Activated CD4-positive, alpha-beta memory T cell treated with anti-CD3 and anti-CD28 coated beads, Interleukin-2, amount 10 ng/mL, durations not matched to agents 7 days and 5 days (primary cell): ENCODE results near the gene ZNF670. TPM values are rescaled to one million over a fixed set of nuclear protein-coding genes. Genes with fewer than 3 reads are reported as not detected.
A peak's percentile ranks its signal among the peaks of the same experiment; 100 is the strongest.

Source experiments
- CTCF ChIA-PET: fragments of 350-600 bp; sonication (Branson Sonifier 250); formaldehyde crosslinking; loops from one replicate; lab custom pipeline; 2021; ENCODE audit warnings: antibody characterized with exemption, inconsistent platforms; lab: Charles Lee
- POLR2A ChIA-PET: fragments of 350-600 bp; sonication (Branson Sonifier 250); formaldehyde crosslinking; loops from one replicate; lab custom pipeline; 2021; ENCODE audit warnings: antibody characterized with exemption; lab: Charles Lee
- DNase-seq: peaks from one replicate; pipeline ENCODE4 v3.0.0-alpha.2; 2020
- H3K27ac Mint-ChIP-seq: one replicate; pipeline ENCODE4 v1.8.0; 2021; ENCODE audit warnings: mild to moderate bottlenecking, mixed read lengths
- H3K27me3 Mint-ChIP-seq: one replicate; pipeline ENCODE4 v1.8.0; 2021; ENCODE audit warnings: mixed read lengths
- H3K36me3 Mint-ChIP-seq: one replicate; pipeline ENCODE4 v1.8.0; 2021; ENCODE audit warnings: low read depth, mixed read lengths
- H3K4me1 Mint-ChIP-seq: one replicate; pipeline ENCODE4 v1.8.0; 2021; ENCODE audit warnings: mixed read lengths
- H3K4me3 Mint-ChIP-seq: one replicate; pipeline ENCODE4 v1.8.0; 2021; ENCODE audit warnings: mild to moderate bottlenecking, mixed read lengths
- H3K9me3 Mint-ChIP-seq: one replicate; pipeline ENCODE4 v1.8.0; 2021; ENCODE audit warnings: mixed read lengths
- total RNA-seq, 2 experiments: library from RNA; stranded (reverse); gene quantifications; one replicate each; pipeline ENCODE4 v1.2.3, GENCODE V29; 2021

ZNF670 gene
- total RNA-seq, 2 experiments from 2014 or later, result 1.4 TPM

DNA sequence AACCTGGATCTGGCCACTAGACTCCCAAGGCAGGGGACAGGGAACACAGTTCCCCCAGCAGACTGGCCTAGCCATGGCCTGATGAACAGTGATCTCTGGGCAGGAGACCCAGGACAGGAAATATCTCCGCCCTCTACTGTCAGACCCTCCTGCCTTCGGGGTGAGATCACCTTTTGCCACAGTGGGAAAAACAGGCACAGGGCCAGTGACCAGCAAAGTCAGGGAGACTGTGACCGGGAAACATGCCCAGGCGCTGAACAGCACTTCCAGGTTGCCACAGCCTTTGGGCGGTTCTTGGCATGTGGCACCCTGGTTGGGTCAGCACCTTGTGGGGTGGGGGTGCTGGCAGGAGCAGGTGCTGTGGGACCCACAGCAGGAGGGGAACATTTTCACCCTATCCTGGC, 34.5 kb upstream of the ZNF670 start:
- Mint-ChIP-seq H3K36me3 (peaks cover 8% of the 10 kb centered on the region), H3K27ac (no peak overlapping the region)

DNA sequence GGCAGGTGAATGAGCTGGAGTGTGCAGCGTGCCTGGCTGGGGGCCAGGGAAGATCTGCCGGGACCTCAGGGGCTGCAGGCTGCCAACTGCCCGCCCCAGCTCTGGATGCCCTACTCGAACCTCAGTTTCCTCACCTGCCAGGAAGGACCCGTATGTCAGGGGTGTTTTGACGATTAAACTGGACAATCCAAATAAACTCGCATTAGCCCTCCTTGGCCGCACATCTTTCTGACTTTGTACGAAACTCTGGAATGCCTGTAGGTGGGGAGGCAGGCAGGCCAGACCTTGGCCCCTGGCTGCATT, 33.8 kb upstream of the ZNF670 start:
- Mint-ChIP-seq H3K27ac (no peak overlapping the region), H3K4me3 (peak overlapping the region; percentile 24), H3K27me3 (peaks cover 42% of the 10 kb centered on the region), H3K9me3 (peaks cover 8% of the 10 kb centered on the region), H3K4me1 (peaks cover 11% of the 10 kb centered on the region), H3K36me3 (peaks cover 8% of the 10 kb centered on the region)
- no peak for DNase-seq
- ChIA-PET CTCF (no interaction called here), POLR2A (no interaction called here)

More for the DNA sequence above, 34.5 kb upstream of the ZNF670 start:
- Mint-ChIP-seq H3K4me3 (no peak overlapping the region), H3K4me1 (peaks cover 11% of the 10 kb centered on the region), H3K9me3 (peaks cover 8% of the 10 kb centered on the region), H3K27me3 (peaks cover 38% of the 10 kb centered on the region)
- DNase-seq, result no peak
- CTCF ChIA-PET, result no interaction called here
- POLR2A ChIA-PET, result no interaction called here

DNA sequence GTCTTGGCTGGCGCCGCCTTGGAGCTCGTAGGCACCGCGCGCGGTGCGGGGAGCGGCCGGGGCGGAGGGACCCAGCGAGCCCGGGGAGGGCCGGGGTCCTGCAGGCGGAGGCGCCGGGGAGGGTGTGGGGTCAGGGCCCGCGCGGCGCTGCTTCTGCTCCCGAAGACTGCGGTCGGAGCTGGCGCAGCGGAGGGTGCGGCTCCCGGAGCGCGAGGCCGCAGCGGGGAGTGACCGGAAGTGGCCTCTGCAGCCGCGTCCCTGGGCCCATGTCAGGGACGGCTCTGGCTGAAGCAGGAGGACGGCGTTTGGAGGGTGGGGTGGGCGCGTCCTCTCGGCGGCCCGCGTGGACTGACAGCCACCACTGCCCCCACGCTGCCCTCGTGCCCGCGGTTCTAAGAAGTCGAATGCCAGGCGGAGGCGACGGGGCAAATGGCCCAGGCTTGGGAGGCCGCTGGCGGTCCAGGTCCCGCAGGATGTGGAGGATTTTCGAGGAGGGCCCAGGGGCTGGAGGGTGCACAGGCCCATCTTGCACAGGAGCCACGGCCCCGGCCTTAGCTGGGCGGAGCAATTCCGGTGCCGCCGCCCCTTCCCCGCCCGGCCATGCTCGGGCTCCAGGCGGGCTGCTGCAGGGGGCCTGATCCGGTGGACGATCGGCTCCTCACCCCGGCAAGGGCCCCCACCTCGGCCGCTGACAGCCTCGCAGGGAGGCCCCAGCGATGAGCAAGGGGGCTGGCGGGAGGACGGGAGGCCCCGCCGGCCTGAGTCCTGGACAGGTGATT, 33.3 kb upstream of the ZNF670 start:
- CTCF ChIA-PET, result no interaction called here
- no peak for DNase-seq
- POLR2A ChIA-PET, result no interaction called here
- Mint-ChIP-seq H3K9me3 (peaks cover 8% of the 10 kb centered on the region), H3K36me3 (peaks cover 8% of the 10 kb centered on the region), H3K27ac (no peak overlapping the region), H3K4me1 (peaks cover 11% of the 10 kb centered on the region), H3K27me3 (peaks cover 44% of the 10 kb centered on the region), H3K4me3 (no peak overlapping the region)

DNA sequence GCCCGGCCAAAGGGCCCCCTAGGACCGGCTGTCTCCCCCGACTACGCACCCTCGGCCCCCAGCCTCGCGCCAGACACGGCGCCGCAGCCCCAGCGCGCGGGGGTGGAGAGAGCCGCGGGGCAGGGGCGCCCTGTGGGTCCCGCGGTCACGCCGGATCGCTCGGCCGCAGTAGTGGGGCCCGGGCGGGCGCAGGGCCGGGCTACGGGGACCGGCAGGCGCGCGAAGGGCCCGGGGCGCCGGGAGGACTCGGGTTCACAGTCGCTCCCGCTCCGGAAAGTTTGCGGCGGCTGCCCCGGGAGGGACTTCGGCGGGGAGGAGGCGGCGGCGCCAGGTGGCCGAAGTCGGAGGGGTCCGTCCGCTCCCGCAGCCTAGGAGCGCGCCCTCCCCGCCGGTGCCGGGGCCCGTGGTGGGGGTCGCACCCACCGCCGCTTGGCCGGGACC, 32.7 kb upstream of the ZNF670 start:
- peaks cover 11% of the 10 kb centered on the region for H3K4me1 Mint-ChIP-seq
- no peak for DNase-seq
- CTCF ChIA-PET, result no interaction called here
- peaks cover 9% of the 10 kb centered on the region for H3K36me3 Mint-ChIP-seq
- peak overlapping the region; percentile 67 for H3K4me3 Mint-ChIP-seq
- peaks cover 9% of the 10 kb centered on the region for H3K9me3 Mint-ChIP-seq
- POLR2A ChIA-PET, result no interaction called here
- H3K27me3 Mint-ChIP-seq, result peaks cover 44% of the 10 kb centered on the region
- H3K27ac Mint-ChIP-seq, result no peak overlapping the region

DNA sequence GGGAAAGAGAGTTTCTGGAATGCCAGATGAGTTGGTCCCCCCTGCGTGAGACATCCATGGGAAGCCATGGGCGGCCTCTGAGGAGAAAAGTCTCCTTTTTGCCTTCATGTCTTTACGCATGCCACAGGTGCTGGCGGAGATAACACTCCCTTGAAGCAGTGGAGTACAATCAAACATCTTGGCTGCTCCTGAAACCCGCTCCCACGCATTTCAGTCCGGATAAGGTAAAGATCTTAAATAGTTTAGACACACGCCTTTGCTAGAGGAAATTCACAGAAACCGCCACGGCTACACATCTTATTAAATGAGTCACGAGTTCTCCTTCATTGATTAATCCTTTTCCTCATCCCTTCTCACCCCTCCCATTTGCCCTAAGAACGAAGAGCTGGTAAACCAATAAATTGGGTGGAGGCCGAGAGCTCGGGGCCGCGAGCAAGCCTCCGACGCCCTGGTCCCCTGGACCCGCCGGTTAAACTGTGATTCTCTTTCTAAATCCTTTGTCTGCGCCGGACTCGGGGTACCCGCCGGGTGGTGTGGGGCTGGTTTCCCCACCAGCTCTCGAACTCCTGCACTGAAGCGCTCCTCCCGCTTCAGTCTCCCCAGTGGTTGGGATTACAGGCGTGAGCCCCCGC, 32.1 kb upstream of the ZNF670 start:
- CTCF ChIA-PET, result no interaction called here
- Mint-ChIP-seq H3K4me1 (peaks cover 11% of the 10 kb centered on the region), H3K27me3 (peaks cover 46% of the 10 kb centered on the region), H3K36me3 (peaks cover 13% of the 10 kb centered on the region), H3K27ac (no peak overlapping the region), H3K9me3 (peaks cover 11% of the 10 kb centered on the region), H3K4me3 (peak overlapping the region; percentile 67)
- DNase-seq, result no peak
- POLR2A ChIA-PET, result no interaction called here

DNA sequence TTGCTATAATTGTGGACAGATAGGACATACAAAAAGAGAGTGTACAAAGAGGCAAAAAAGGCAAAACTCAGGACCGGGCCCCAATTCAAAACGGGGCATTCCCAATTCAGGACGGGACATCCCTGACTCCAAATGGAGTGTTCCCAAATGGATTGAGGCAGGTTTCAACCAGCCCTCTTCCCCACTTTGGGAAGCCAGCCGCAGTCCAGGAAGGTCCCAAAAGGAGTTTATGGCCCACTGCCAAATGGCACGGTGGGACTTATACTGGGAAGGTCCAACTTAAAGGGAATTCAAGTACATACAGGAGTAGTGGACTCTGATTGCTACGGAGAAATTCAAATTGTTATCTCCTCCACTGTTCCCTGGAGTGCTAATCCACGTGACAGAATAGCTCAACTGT, 29.1 kb upstream of the ZNF670 start:
- DNase-seq, result no peak
- peaks cover 38% of the 10 kb centered on the region for H3K27me3 Mint-ChIP-seq
- ChIA-PET CTCF (no interaction called here), POLR2A (no interaction called here)
- H3K27ac Mint-ChIP-seq, result no peak overlapping the region
- peaks cover 24% of the 10 kb centered on the region for H3K36me3 Mint-ChIP-seq
- H3K9me3 Mint-ChIP-seq, result peaks cover 22% of the 10 kb centered on the region
- peaks cover 17% of the 10 kb centered on the region for H3K4me1 Mint-ChIP-seq
- no peak overlapping the region for H3K4me3 Mint-ChIP-seq

DNA sequence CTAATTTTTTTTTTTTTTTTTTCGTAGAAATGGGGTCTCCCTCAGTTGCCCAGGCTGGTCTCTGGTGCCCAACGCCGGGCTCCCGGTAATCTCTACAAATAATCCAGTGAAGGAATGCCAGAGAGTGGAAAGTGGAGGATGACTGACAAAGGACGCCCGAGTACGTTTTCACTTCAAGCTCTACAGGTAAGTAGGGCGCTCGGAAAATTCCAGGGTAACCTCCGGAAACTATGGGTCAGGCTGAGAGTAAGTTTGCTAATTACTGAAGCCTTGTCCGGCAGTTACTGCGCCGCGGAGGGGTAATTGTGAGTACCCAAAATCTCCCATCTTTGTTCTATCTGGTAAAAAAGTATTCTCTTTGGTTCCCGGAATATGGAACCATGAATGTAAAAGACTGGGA, 27.4 kb upstream of the ZNF670 start:
- Mint-ChIP-seq H3K4me1 (peaks cover 21% of the 10 kb centered on the region), H3K9me3 (peaks cover 36% of the 10 kb centered on the region), H3K4me3 (no peak overlapping the region), H3K27ac (no peak overlapping the region), H3K36me3 (peaks cover 41% of the 10 kb centered on the region), H3K27me3 (peaks cover 33% of the 10 kb centered on the region)
- DNase-seq, result no peak
- POLR2A ChIA-PET, result no interaction called here
- CTCF ChIA-PET, result interaction anchor here (0.7 kb wide), 1 partner anchor 41 kb away, joined by 3 read pairs; no protein-coding TSS in a partner anchor

DNA sequence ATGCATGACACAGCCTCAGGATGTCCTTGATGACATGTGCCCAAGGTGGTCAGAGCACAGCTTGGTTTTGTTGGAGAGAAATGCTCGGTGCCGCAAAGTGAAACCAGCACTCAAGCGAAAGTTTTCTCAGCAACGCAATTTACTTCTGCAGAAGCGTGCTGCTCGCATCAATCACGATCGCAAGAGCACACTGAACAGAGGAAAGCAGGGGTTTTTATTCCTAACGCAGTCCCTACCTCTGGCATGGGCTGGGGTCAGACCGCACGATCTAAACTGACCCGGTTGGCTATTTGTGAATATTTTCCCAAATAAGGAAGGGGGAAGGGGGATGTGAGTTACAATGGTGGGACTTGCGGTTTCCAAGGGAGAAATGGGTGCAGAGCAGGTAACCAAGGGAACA, 26.4 kb upstream of the ZNF670 start:
- H3K9me3 Mint-ChIP-seq, result peaks cover 41% of the 10 kb centered on the region
- H3K36me3 Mint-ChIP-seq, result peaks cover 46% of the 10 kb centered on the region
- no peak for DNase-seq
- H3K4me1 Mint-ChIP-seq, result peaks cover 16% of the 10 kb centered on the region
- CTCF ChIA-PET, result no interaction called here
- no peak overlapping the region for H3K4me3 Mint-ChIP-seq
- H3K27me3 Mint-ChIP-seq, result peaks cover 25% of the 10 kb centered on the region
- no peak overlapping the region for H3K27ac Mint-ChIP-seq
- POLR2A ChIA-PET, result interaction anchor here (0.9 kb wide), 1 partner anchor 174 kb away, joined by 4 read pairs; no protein-coding TSS in a partner anchor

DNA sequence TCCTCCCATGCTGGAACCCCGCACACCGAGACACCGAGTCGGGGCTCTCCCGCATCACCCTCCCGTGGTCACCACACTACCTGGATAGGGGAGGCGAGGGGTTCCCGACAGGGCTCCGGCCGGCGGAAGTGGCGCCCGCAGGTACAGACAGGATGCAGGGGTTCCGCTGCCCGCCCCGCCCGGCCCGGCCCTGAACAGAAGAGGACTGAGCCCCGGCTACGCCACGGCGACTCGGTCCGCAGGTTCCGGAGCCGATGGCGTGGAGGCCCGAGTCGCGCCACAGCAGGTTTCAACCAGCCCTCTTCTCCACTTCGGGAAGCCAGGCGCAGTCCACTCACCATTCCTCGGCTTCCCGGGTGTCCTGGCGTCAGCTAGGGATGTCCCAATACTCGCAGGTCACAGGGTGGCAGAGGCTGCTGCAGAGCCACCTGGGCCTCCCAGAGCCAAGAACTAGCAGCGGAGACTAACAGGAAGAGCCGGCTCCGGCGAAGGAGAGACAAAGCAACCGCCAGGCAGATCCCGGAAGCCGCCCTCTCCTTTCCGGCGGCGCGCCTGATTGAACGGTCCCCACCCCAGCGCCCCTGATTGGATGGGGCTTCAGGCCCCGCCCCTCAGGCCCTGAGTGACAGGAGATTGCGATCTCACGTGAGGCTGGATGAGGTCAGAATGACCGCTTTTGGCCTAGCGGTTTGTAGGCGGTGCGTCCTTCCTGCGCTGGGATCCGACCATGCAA, 25.4 kb upstream of the ZNF670 start, which contains the start of gene ZNF669:
Gene ZNF669 (minus strand): TSS at position 498 of the 733 bp plus-strand sequence. CDS start 157 bp downstream, at position 341.
- Mint-ChIP-seq H3K36me3 (peaks cover 54% of the 10 kb centered on the region), H3K4me1 (peaks cover 16% of the 10 kb centered on the region), H3K9me3 (peaks cover 39% of the 10 kb centered on the region), H3K27me3 (peaks cover 17% of the 10 kb centered on the region), H3K4me3 (peak within 1 kb of the TSS; percentile 87), H3K27ac (peak within 1 kb of the TSS; percentile 86)
- POLR2A ChIA-PET, result interaction anchor here (0.7 to 0.9 kb wide), 2 partner anchors 24 to 173 kb away, joined by 3 to 4 read pairs; no protein-coding TSS in a partner anchor
- CTCF ChIA-PET, result no interaction called here
- DNase-seq, result peak; percentile 95

DNA sequence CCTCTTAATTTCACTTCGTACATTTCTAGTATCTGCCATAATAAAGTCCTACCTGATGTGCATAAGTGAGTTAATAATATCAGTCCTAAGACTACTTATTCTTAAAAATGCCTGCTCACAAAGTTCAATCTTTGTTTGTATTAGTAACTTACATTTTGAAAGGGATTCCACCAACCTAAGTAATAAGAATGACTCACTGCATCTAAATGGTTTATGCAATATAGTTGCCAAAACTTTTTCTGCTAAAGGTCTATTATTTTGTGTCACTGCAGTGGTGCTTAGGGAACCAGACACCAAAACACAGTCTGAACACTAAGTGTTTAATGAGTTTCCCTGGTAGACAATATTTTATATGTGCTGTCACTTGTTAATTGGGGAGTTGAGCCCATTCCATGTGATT, 23.8 kb upstream of the ZNF670 start:
- Mint-ChIP-seq H3K27ac (no peak overlapping the region), H3K4me1 (peaks cover 16% of the 10 kb centered on the region), H3K36me3 (peaks cover 66% of the 10 kb centered on the region), H3K4me3 (peak overlapping the region; percentile 43), H3K9me3 (peaks cover 50% of the 10 kb centered on the region), H3K27me3 (peaks cover 3% of the 10 kb centered on the region)
- CTCF ChIA-PET, result no interaction called here
- POLR2A ChIA-PET, result no interaction called here
- no peak for DNase-seq

DNA sequence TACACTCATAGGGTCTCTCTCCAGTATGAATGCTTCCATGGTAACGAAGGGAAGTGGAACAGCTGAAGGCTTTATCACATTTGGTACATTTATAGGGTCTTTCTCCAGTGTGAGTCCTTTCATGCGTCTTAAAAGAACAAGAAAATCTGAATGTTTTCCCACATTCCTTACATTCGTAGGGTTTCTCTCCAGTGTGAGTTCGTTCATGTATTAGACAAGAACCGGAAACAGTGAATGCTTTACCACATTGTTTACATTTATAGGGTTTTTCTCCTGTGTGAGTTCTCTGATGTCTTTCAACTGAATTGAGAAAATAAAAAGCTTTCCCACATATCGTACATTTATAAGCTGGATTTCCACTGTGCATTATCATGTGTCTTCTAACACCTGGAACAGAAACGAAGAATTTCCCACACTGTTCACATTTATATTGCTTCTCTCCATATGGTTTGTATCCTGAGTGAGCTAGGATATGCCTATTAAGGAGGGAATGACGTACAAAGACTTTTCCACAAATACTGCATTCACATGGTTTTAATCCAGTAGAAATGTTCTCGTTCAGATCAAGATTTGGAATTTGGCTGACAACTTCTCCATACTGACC, 22.2 kb upstream of the ZNF670 start:
- Mint-ChIP-seq H3K27ac (no peak overlapping the region), H3K27me3 (no peaks in the 10 kb centered on the region), H3K4me1 (peaks cover 16% of the 10 kb centered on the region), H3K36me3 (peaks cover 75% of the 10 kb centered on the region), H3K4me3 (no peak overlapping the region), H3K9me3 (peaks cover 63% of the 10 kb centered on the region)
- POLR2A ChIA-PET, result interaction anchor here (1.5 kb wide), 1 partner anchor 22 kb away, joined by 5 read pairs; the partner anchor contains the start of gene ZNF670
- DNase-seq, result no peak
- CTCF ChIA-PET, result no interaction called here

DNA sequence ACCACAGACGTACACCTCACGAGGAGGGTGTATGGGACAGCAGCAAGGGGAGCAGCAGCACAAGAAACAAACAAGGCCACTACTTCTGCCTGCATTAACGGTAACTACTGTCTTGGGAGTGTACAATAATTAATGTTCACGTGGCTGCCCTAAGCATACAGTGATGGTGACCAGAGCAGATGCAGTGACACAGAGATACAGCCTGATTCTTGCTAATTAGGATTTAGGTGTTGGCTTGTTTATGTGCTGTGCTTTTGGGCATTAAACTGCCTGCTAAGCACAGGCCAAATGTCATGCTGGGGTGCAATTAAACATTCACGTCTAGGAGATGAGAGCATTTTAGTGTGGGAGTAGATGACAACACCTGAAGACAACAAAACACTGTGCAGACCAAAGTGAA, 18.3 kb upstream of the ZNF670 start:
- POLR2A ChIA-PET, result no interaction called here
- Mint-ChIP-seq H3K27me3 (no peaks in the 10 kb centered on the region), H3K4me1 (peaks cover 2% of the 10 kb centered on the region), H3K36me3 (peaks cover 60% of the 10 kb centered on the region), H3K9me3 (peaks cover 47% of the 10 kb centered on the region), H3K27ac (no peak overlapping the region), H3K4me3 (no peak overlapping the region)
- DNase-seq, result no peak
- CTCF ChIA-PET, result no interaction called here

DNA sequence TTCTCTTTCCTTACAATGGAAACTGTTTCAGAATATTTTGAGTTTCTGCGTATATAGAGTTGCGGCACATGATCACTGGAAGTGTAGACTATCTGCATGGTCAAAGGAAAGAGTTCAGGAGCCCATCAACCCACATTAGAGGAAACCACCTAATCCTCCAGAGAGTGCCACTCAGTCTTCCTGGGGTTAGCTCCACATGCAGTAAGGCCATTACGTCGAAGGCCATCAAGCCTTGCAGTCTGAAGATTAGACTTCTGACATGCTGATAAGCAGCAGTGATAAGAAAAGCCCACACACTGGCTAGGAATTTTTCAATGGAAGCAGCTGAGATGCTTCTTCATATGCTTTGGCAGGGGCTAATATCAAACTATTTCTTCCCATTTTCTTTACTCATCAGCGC, 17.9 kb upstream of the ZNF670 start:
- DNase-seq, result no peak
- ChIA-PET CTCF (no interaction called here), POLR2A (no interaction called here)
- Mint-ChIP-seq H3K36me3 (peaks cover 56% of the 10 kb centered on the region), H3K27me3 (no peaks in the 10 kb centered on the region), H3K9me3 (peaks cover 42% of the 10 kb centered on the region), H3K27ac (no peak overlapping the region), H3K4me1 (no peaks in the 10 kb centered on the region), H3K4me3 (no peak overlapping the region)
